Fibroblast of skin of left quadriceps (primary cell): ENCODE results near the gene TPPP3.

ENCODE experiments used
- DNase-seq, 2 experiments: peaks; one replicate each; pipeline ENCODE4 v3.0.0-alpha.2; 2013; ENCODE audit warnings: low read depth in 2 of 2

Gene TPPP3

DNA sequence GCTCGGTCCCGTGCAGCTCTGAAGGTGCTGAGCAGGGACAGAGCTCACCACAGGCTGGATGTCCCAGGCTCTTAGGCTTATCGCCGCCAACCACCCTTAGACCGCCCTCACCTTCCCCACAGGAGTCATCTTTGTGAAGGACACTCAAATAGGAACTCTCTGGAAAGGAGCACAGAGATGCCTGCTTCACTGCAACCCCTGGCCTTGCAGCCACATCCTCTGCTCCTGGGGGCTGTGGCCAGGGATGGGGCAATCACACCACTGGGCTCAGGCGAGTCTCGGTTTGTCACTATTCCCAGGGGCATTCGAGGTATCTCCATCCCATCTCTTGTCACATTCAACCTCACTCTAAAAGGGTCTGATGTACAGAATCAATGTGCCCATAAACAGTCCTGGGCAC, 12.0 kb upstream of the TPPP3 start:
- DNase-seq, result no peak

DNA sequence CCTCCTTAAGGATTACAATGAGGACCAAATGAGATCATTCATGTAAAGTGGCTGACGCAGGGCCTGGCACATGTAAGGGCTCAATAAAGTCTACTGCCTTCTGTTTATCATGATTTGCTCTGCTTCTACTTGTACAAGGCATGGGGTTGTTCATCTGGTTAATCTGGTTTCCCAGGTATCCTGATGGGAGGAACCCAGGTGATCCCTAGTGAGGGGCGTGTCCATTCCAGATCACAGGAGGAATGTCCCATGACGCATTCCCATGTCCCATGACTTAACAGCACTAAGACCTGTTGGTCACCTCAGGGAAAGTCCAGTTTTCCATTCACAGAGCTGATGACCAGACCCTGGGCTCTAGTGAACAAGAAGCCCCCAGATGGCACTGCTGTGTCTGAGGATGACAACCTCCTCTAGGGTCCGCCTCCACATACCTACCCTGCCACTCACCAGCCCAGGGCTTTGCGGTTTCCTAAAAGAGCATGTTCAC, 11.5 kb upstream of the TPPP3 start:
- DNase-seq, result no peak

DNA sequence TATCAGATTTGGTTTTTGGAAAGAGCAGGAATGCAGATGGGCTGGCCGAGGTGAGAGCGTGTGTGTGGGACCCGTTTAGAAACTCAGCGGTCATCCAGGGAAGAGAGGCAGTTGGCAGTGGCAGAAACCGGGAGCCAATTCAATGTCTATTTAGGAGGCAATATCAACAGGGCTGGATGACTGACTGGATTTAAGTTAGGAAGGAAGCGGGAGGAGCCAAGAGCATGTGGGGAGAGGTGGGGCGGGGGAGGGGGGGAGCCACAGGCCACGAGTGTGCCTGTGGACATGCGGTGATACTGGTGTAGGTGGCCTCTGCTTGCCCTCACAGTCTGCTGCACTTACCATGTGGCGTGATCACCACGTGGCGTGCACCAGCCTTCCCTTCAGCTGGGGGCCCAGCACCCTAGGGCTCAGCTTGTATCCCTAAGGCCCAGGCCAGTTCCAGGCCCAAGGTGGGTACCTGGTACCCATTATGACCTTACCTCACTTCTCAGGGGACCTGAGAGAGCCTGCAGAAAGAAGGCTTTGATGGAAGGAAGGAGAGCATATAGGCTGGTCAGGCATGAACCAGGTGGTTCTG, 10.8 kb upstream of the TPPP3 start:
- DNase-seq, result no peak

DNA sequence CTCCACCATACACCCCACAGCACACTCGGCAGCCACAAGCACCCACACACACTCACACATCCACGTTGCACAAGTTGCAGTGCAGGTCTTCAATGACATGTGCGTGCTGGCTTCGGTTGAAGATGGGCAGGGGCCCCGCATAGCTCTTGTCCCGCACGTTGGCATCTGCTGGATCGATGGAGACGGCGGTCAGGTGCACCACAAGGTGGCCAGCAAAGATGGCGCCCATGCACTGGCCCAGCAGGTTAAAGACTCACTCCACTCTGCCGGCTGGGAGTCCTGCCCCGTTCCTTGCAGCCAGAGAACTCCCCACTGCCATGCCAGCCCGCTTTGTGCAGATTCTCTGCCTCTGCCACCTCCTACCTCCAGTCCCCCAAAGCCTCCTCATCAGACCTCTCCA, 7.6 kb upstream of the TPPP3 start:
- DNase-seq, result no peak

DNA sequence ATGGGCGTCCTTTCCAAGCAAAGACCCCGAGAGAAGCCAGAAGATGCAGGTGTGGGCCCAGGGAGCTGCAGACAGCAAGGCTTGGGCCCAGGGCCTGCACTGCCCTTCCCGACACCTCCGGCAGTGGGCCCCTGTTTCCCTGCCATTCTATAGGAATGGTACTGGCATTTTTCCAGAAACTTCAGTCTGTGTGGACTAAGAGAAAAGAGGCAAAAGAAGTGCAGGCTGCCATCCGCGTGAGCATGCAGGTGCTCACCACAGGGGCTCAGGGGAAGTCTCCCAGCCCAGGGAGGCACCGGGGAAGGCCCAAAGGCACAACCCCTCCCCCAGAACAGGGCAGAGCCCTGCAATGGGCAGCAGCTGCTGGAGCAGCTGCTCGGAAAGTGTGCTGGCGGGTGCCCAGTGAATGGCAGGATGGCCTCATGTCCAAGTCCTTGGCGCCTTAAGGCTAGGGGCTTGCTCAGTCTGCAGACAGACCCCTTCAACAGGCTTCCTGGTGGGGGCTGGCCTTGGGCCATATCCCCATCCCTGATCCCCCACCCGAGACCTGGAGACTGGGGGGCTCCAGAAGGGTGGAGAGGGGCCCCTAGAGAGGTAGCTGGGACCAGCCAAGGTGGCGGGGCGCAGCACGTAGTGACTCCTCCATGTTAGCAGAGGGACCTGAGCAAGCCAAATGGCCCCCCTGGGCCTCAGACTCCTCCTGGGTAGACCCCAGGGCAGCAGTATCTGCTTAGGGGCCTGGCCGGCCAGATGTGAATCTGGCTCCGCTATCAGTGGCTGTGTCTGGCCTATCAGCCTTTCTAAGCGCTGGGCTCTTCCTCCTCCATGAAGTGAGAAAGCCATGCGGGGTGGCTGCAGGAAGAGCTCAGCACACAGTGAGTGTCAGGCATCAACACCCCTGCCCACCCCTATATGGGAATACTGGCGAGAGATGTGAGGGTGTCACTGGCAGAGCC, 6.7 kb upstream of the TPPP3 start:
- no peak for DNase-seq

DNA sequence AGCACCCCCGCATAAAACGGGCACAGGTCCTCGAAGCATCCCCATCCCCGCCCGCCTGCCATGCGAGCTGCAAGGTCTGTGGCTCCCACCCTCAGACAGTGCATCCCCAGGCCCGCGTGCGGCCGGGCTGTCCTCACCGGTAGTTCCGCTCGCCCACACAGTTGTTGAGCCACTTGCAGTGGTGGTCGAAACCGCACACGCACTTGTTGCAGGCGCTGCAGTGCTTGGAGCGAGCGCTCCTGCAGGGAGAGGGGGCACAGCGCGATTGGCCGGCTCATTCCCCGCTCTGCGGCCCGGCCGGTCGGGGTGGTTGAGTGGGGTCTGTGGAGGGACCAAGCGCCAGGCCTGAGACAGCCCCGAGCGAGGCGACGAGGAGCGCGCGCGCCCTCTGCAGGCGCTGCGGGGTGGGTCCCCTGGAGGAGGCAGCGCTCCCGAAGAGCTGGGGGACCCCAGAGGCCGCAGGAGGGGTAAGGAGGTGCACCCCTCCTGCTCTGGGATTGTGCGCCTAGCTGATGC, 6.0 kb upstream of the TPPP3 start:
- no peak for DNase-seq

DNA sequence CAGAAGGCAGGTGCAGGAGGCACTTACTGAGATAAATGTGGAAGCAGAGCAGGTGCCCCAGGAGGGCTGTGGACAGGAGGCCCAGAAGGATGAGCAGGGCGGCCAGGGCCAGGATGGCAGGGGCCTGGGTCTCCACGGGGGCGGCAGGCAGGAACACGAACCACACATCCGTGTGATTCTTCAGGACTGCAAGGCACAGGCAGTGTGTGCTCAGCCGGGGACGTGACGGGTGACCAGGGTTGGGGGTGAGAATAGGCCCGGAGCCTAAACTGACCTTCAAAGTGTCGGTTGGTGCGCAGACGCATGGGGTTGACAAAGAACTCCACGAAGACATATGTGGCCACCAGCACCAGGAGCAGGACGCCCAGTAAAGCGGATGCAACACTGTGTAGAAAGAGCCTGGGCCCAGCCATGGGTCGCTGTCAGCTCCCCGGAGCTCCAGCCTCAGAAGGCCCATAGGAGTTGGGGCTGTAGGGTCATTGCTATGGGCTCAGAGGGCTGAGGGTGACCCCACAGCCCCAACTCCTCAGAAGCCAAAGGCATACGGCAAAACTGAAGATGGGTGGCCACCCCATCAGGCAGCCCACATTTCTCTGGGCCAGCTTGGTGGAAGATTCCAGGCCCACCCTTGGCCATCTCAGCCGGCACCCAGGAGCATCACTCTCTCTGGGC, 5.4 kb upstream of the TPPP3 start:
- no peak for DNase-seq

DNA sequence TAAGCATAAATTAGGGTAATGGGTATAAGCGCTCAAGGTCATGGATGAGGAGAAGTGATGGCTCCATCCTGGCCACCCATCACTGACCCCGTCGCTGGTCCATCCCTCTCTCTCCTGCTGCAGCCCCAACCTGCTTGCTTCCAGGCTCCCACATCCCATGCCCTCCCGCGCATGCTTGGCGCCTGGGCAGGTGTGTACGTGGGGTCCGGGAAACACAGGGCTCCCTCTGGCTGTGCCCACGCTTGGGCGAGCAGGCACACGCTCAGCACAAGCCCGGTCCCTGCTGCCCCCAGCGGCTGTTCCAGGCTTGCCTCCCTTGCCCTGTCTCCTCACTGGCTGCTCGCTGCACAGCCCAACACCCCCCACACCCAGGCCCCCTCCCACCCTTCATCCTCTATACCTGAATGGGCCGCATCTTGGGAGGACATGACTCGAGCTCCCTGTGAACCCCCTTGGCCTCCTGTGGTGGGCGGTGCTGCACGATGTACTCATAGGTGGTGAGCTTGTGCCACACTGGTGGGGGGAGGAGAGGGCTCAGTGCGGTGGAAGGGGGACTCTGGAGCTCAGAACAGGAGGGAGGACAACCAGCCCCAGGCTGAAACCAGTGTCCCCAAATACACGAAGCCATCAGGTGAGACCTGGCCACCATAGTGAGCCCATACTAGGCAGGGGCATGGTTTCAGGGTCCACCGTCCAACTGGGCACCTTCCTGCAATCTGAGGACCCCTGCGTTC, 4.7 kb upstream of the TPPP3 start:
- no peak for DNase-seq

DNA sequence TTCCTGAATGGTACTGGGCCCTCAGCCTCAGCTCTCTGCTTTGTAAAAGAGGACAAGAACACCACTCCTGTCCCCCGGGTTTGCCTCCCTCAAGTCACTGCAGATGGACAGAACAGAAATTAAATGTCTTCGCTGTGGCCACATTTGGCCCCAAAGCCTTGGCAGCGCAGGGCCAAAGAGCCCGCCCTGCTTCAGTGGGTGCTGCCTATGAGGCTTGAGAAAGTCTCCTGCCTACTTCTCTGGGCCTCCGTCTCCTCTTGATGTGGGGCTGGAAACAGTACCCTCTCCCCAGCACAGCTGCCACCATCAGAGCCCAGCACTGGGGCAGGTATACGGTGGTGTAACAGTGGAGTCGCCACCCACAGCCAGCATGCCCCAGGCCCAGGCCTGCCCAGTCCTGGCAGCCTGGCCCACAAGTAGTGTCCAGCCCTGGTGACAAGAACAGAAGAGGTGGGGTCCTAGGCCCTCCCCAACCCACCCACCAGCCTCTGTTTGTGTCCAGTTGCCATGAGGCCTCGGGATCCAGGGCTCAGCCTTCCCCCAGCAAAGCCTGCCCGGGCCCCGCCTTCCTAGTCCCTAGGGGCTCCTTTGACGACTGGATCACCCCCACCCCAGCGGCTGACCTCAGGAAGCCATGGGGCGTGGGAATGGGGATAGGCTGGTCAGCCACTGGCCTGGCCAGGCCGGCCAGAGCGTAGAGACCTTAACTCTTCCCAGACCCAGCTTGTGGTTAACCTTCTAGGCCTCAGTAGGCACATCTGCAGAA, 3.9 kb upstream of the TPPP3 start:
- DNase-seq, result no peak

DNA sequence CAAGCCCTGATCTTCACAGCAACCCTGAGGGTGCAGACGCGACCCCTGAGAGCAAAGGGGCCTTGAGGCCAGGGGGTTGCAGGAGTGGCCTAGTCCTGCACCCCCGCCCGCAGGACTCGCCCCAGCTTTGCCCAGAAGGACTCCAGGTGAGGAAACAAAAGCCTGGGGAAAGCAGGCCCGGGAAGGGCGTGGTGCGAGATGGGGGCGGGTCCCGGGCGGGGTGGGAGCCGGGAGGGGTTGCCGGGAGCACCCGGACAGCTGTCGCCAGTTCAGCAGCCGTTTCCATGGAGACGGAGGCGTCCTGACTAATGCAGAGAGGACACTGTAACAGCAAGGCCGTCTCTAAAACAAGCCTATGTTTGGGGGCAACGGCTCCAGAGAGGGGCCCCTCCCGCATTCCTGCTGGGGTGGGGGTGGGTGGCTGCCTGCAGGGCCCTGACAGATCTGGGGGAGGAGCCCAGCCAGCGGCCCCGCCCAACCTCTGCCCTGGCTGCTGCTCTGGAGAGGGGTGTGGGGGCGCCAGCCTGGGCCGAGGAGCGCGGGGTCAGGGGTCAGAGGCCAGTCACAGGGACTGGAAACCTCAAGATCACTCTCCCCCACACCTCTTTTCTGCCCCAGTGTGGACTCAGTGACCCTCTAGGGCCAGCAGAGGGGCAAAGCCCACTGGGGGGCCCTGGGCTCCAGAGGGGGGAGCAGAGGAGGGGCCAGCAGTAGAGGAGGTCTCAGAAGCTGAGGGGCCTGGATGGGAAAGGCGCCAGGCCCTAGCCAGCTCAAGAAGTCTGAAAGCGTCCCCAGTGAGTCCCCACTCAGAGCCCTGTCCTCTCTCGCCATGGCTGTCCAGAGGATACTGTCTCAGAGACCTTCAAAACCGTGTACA, 3.1 kb upstream of the TPPP3 start:
- DNase-seq, result peak in 1 of 2 experiments; percentile 16

DNA sequence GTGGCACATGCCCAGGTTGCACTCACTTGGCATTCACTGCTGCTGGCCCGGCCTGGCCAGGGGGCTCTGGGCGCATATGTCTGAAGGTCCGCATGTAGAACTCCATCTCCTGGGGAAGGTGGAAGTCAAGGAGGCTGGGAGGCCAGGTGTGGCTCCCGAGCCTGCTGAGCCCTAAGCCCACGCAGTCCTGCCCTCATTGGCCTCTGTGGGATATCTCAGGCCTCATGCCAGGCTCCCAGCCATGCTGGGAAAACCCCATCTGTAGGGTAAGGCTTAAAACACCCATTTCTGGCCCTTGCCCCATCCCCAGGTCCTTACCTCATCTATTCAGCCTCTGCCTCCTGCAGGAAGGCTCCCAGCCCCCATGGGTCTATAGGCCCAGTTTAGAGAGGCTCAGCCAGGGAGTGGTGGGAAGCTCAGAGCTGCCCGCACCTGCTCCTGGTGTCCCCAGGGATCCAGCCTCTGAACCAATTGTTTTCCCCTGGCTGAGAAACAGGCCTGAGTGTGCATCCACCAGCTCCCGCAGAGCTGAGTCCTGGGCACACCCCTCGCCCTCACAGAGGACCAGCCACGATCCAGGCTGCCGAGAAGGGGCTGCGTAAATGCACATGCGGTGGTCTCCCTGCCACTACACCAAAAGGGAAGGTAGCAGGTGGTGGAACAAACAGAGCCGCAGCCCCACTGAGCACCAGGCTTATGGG, 2.3 kb upstream of the TPPP3 start:
- DNase-seq, result no peak

DNA sequence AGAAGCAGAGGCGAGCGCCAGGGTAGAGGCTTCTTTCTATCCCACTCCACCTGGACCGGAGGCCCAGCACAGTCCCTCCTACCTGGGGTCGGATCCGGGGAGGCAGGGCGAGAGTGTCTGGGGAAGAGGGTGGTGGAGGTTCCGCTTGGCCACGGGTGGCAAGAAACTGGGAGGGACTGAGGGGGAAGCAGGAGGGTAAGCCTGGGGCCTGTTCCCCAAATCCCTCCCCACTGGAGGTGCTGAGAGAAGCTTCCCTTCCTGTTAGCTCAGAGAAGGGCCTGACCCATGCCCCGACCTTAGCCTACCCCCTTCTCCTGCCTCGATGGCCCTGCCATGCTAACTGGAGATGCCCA, 1.8 kb upstream of the TPPP3 start:
- no peak for DNase-seq

DNA sequence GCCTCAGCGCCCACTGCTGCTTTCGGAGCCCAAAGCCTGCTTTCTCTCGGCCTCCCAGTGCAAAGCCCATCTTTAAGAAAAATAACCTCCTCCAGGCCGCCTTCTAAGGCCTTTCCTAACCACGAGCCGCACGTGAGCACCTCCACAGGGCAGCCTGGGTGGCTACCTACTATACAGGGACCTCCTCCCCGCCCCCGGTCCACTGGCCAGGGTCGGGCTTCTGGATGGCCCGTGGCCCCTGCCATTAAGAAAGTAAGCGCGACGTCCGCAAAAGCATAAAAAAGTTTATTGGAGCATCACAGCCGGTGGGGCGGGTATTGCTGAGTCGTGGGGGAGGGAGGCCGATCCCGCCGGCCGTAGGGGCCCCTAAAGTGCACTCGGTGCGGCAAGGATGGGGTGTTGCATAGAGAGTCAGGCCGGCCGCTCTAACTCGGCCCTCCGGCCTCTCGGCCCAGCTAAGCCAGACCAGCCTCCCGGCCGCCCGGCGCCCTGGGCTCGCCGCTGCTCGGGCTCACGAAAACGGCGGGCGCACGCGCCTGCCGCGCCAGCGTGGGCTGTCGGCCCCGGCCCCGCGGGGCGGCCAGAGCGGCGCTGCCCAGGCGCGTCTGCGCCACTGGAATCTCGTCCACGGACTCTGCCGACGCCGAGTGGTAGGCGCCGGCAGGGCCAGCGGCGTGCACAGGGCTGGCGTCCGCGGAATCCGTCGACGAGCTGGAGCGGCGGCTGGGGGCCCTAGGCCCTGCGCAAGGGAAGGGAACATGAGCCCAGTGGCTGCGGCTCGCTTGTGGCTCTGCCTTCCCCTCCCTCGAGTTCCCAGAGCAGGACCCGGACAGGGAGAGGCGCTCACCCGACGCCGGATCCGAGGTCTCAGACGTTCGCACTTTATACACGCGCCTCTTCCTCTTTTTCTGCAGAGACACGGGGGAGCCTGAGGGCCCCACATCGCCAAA, 1.1 kb upstream of the TPPP3 start:
- no peak for DNase-seq

DNA sequence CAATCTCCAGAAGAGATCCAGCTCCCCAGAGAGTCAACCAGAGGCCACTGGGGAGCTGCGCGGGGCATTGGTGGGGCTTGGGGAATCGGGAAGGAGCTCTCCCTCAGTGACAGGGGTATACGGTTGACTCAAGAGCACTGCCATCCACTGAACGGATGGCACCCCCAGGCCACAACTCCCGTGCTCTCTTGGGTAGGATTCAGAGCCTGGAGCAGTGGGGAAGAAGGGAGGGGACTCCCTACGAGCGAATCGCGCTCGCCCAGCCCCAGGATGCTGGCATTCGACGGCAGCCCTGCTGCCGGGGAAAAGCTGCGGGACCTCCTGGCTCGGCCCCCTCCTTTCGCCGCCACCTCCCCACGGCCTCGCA, 473 bp upstream of the TPPP3 start:
- no peak for DNase-seq

DNA sequence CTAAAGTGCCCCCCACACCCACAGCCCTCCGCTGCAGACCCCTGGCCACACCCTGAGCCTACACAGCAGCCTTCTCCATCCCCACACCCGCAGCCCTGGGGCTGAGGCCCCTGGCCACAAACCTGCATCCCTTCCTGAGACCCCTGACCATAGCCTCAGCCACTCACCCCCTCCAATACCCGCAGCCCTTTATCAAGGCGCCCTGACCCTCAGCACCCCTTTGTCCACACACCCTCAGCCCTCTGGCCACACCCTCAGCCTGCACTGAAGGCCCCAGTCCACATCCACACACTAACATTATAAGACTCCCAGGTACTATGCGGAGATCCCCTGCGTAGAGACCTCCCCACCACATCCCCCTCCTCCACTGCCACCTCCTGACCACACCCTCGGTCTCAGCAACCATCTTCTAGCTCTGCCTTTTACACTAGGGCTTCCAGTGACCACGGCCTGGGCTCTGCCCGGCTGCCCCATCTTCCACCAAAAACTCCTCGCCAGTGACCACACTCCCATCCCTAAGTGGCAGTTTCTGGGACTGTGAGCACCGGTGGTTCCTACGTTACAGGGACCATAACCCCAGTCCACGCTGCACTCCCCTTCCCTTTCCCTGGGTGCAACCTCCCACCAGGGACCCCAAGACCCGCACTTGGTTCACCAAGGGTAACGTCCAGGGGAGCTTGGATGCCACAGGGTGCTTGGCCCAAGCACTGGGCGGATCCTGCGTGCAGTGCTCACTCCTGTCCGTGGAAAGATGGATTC, 818 bp downstream of the TPPP3 start:
- no peak for DNase-seq

DNA sequence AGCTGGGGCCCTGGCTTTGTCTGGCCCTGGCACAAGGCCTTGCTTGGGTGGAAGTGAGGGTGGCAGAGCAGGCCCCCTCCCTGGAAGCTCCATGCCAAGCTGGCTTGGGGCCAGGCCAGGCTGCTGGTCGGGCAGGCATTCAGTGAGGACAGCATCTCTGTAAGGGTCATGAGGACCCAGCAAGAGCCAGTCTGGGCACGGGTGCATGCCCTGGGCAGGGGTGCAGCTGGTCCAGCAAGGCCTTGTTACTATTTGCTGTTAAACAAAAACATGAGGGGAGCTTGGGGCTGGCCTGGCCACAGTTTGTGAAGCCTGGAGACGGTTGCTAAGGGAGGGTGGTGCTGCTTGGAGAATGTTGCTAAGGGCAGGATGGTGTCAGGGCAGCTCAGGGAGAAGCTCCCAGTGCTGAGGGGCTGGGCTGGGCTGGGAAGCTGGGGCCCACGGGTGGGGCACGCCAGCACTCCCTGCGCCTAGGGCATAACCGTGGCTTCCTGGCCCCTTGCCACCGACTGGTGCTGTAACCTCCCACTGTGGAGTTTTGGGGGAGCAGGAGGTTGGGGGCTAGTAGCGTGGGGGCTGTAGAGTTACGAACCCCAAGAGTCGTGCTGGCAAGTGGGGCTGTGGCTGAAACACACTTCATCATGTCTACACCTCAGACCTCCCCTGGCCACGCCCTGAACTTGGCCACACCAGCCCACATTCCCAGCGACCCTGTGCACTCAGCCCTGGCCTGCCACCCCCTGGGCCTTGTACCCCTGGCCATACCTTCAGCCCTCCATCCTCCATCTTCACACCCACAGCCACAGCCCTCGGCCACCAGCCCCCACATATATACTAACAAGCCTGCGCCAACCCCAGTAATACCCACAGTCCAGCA, 1.6 kb downstream of the TPPP3 start:
- no peak for DNase-seq
